ENCODE results near the gene LRRC10B.

DNA sequence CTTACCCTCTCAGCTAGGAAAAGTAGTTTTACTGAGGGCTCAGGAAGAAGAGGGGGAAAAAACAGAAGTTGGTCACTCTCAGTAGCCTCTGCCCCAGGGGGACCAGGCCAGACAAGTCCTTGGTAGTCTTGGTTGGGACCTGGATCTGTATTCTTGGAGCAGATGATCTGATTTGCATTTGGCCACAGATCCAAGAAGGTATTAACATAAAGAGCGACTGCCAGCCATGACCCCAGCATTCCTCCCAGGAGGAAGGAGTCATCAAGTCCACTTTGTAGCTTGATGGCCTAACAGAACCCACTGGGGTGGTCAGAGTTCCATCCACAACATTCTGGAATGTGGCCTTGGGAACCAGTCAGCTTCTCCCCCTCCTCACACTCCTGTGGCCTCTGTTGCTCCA, 6.0 kb upstream of the LRRC10B start:
- no peak for TF ChIP-seq POLR2A (IDR thresholded peaks at IDR 0.05)
- TF ChIP-seq, protein P1, sequence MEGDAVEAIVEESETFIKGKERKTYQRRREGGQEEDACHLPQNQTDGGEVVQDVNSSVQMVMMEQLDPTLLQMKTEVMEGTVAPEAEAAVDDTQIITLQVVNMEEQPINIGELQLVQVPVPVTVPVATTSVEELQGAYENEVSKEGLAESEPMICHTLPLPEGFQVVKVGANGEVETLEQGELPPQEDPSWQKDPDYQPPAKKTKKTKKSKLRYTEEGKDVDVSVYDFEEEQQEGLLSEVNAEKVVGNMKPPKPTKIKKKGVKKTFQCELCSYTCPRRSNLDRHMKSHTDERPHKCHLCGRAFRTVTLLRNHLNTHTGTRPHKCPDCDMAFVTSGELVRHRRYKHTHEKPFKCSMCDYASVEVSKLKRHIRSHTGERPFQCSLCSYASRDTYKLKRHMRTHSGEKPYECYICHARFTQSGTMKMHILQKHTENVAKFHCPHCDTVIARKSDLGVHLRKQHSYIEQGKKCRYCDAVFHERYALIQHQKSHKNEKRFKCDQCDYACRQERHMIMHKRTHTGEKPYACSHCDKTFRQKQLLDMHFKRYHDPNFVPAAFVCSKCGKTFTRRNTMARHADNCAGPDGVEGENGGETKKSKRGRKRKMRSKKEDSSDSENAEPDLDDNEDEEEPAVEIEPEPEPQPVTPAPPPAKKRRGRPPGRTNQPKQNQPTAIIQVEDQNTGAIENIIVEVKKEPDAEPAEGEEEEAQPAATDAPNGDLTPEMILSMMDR (IDR thresholded peaks at IDR 0.05) = no peak
